ENCODE measurements around the gene TSN.
A peak's percentile ranks its signal among the peaks of the same experiment; 100 is the strongest.

Gene TSN

DNA sequence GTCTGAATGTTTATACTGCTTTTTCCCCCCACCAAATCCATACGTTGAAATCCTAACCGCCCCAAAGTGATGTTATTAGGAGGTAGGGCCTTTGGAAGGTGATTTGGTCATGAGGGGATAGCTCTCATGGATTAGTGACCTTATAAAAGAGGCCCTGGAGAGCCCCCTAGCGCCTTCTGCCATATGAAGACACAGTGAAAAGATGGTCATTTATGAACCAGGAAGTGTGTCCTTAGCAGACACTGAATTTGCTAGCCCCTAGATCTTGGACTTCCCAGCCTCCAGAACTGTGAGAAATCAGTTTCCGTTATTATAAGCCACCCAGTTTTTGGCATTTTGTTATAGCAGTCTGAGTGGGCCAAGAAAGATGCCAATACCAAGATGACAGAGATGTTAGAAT, 7.2 kb upstream of the TSN start:
- peak; percentile 55 for DNase-seq
- TF ChIP-seq, protein P1, sequence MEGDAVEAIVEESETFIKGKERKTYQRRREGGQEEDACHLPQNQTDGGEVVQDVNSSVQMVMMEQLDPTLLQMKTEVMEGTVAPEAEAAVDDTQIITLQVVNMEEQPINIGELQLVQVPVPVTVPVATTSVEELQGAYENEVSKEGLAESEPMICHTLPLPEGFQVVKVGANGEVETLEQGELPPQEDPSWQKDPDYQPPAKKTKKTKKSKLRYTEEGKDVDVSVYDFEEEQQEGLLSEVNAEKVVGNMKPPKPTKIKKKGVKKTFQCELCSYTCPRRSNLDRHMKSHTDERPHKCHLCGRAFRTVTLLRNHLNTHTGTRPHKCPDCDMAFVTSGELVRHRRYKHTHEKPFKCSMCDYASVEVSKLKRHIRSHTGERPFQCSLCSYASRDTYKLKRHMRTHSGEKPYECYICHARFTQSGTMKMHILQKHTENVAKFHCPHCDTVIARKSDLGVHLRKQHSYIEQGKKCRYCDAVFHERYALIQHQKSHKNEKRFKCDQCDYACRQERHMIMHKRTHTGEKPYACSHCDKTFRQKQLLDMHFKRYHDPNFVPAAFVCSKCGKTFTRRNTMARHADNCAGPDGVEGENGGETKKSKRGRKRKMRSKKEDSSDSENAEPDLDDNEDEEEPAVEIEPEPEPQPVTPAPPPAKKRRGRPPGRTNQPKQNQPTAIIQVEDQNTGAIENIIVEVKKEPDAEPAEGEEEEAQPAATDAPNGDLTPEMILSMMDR (IDR thresholded peaks at IDR 0.05; ENCODE audit: low read depth, low read length, missing control alignments), result peak; percentile 70
- in situ Hi-C loops (cut with HindIII; ENCODE audit: low pct_ligation_motif_present, low sequenced_read_pairs), result no loop called here

GRCh38 chr2:121754851-121755236, 607 bp upstream of the TSN start:
- peak overlapping the region; percentile 71 for H3K4me3 ChIP-seq (ENCODE audit: low read depth, low read length)
- peaks cover under 1% of the 10 kb centered on the region for H3K36me3 ChIP-seq (replicated peaks)
- in situ Hi-C loops (cut with HindIII; ENCODE audit: low pct_ligation_motif_present, low sequenced_read_pairs), result no loop called here
- no peak overlapping the region for H3K27ac ChIP-seq
- H3K27me3 ChIP-seq (replicated peaks), result no peaks in the 10 kb centered on the region
- no peak for DNase-seq
- TF ChIP-seq, protein P1 (IDR thresholded peaks at IDR 0.05; ENCODE audit: low read depth, low read length, missing control alignments), result no peak

More for the DNA sequence above, 7.2 kb upstream of the TSN start:
- Histone ChIP-seq H3K36me3 (replicated peaks) (no peaks in the 10 kb centered on the region), H3K27me3 (replicated peaks) (no peaks in the 10 kb centered on the region), H3K4me3 (ENCODE audit: low read depth, low read length) (no peak overlapping the region), H3K27ac (no peak overlapping the region)

GRCh38 chr2:121764681-121765228, 9.3 kb downstream of the TSN start:
- no peak overlapping the region for H3K27ac ChIP-seq
- peaks cover 39% of the 10 kb centered on the region for H3K36me3 ChIP-seq (replicated peaks)

DNA sequence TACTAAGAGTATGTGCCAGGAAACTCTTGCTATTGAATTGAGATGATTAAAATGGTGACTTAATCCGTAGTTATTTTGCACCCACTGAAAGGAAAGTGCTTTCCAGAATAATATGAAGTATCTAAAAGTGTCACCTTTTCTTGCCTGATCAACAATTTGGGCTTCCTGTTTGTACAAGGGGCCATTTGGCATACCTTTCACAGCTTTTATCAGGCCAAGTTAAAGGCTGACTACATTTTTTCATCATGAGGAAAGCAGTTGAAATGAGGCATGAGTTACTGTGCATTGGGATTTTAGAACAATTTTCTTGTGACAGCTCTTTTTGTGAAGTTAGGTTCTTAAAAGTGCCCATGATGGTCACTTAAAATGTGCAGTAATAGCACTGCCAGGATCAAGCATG, 11.2 kb downstream of the TSN start:
- peaks cover 29% of the 10 kb centered on the region for H3K36me3 ChIP-seq (replicated peaks)
- in situ Hi-C loops (cut with HindIII; ENCODE audit: low pct_ligation_motif_present, low sequenced_read_pairs), result no loop called here
- H3K4me3 ChIP-seq (ENCODE audit: low read depth, low read length), result no peak overlapping the region
- DNase-seq, result no peak
- H3K27me3 ChIP-seq (replicated peaks), result no peaks in the 10 kb centered on the region
- TF ChIP-seq, protein P1 (IDR thresholded peaks at IDR 0.05; ENCODE audit: low read depth, low read length, missing control alignments), result no peak
- no peak overlapping the region for H3K27ac ChIP-seq

More at GRCh38 chr2:121764681-121765228, 9.3 kb downstream of the TSN start:
- Histone ChIP-seq H3K27me3 (replicated peaks) (no peaks in the 10 kb centered on the region), H3K4me3 (ENCODE audit: low read depth, low read length) (no peak overlapping the region)
- TF ChIP-seq, protein P1 (IDR thresholded peaks at IDR 0.05; ENCODE audit: low read depth, low read length, missing control alignments), result no peak
- no peak for DNase-seq
- in situ Hi-C loops (cut with HindIII; ENCODE audit: low pct_ligation_motif_present, low sequenced_read_pairs), result no loop called here

- TF ChIP-seq, protein P1 (IDR thresholded peaks at IDR 0.05; ENCODE audit: low read depth, low read length, missing control alignments), result no peak
- H3K27me3 ChIP-seq (replicated peaks), result no peaks in the 10 kb centered on the region
- in situ Hi-C loops (cut with HindIII; ENCODE audit: low pct_ligation_motif_present, low sequenced_read_pairs), result no loop called here
- no peak overlapping the region for H3K27ac ChIP-seq
- no peak overlapping the region for H3K4me3 ChIP-seq (ENCODE audit: low read depth, low read length)
- no peak for DNase-seq
- peaks cover 28% of the 10 kb centered on the region for H3K36me3 ChIP-seq (replicated peaks)
Measured at GRCh38 chr2:121768143-121768755, 12.8 kb downstream of the TSN start.
